Keratinocyte (primary cell): ENCODE results near the gene SHC3.

Experiments used
- EZH2 ChIP-seq: IDR thresholded peaks from one replicate; pipeline ENCODE4 v1.6.1; 2012; ENCODE audit warnings: inconsistent platforms, mild to moderate bottlenecking, low read length, moderate library complexity
- TF ChIP-seq, protein P1 (sequence below), 3 experiments: IDR thresholded peaks in 1 of 3; conservative IDR thresholded peaks in 1 of 3; optimal IDR thresholded peaks in 1 of 3; 2 replicates in 2 of 3; 3 replicates in 1 of 3; pipeline versions ENCODE3 to v1.5.1; 2011; ENCODE audit warnings: low read length in 3 of 3, mild to moderate bottlenecking in 3 of 3, moderate library complexity in 2 of 3, control low read depth in 1 of 3, inconsistent platforms in 1 of 3; ENCODE audit not compliant: insufficient read depth in 2 of 3; ENCODE audit errors: extremely low read depth in 1 of 3

- TF ChIP-seq, protein P1, sequence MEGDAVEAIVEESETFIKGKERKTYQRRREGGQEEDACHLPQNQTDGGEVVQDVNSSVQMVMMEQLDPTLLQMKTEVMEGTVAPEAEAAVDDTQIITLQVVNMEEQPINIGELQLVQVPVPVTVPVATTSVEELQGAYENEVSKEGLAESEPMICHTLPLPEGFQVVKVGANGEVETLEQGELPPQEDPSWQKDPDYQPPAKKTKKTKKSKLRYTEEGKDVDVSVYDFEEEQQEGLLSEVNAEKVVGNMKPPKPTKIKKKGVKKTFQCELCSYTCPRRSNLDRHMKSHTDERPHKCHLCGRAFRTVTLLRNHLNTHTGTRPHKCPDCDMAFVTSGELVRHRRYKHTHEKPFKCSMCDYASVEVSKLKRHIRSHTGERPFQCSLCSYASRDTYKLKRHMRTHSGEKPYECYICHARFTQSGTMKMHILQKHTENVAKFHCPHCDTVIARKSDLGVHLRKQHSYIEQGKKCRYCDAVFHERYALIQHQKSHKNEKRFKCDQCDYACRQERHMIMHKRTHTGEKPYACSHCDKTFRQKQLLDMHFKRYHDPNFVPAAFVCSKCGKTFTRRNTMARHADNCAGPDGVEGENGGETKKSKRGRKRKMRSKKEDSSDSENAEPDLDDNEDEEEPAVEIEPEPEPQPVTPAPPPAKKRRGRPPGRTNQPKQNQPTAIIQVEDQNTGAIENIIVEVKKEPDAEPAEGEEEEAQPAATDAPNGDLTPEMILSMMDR (optimal IDR thresholded peaks at IDR 0.05 in 1 of 3, IDR thresholded peaks at IDR 0.05 in 1 of 3, conservative IDR thresholded peaks at IDR 0.05 in 1 of 3; ENCODE audit: extremely low read depth in 1 of 3, insufficient read depth in 2 of 3, low read length in 3 of 3) = no peak
- no peak for TF ChIP-seq EZH2
Observed at GRCh38 chr9:89052470-89053097, 126.0 kb downstream of the SHC3 start.
